Smooth muscle cell (in vitro differentiated cells): ENCODE measurements around the gene KRABD2.
A peak's percentile ranks its signal among the peaks of the same experiment; 100 is the strongest.

ENCODE experiments used
- DNase-seq: peaks from one replicate; lab custom pipeline; 2025; ENCODE audit not compliant: unreplicated experiment; lab: John Stamatoyannopoulos, UW
- H2AFZ ChIP-seq: fragments of 200-600 bp; sonication (generic); 2 replicates; pipeline ENCODE4 v1.6.0; 2016; ENCODE audit warnings: antibody characterized with exemption, low read depth, mild to moderate bottlenecking
- H3F3A ChIP-seq: fragments of 200-600 bp; sonication (generic); 2 replicates; pipeline ENCODE4 v1.6.0; 2017; ENCODE audit warnings: antibody characterized with exemption, low read depth
- H3K27ac ChIP-seq: fragments of 200-600 bp; sonication (generic); 2 replicates; pipeline ENCODE4 v1.5.1; 2016; ENCODE audit warnings: low read depth, mild to moderate bottlenecking
- H3K27me3 ChIP-seq: fragments of 200-600 bp; sonication (generic); 2 replicates; pipeline ENCODE4 v1.6.1; 2016; ENCODE audit warnings: low read depth, mild to moderate bottlenecking
- H3K36me3 ChIP-seq: fragments of 200-600 bp; sonication (generic); 2 replicates; pipeline ENCODE4 v1.5.1; 2016; ENCODE audit warnings: low read depth
- H3K4me1 ChIP-seq: fragments of 200-600 bp; sonication (generic); 2 replicates; pipeline ENCODE4 v1.5.1; 2016; ENCODE audit warnings: low read depth
- H3K4me2 ChIP-seq: fragments of 200-600 bp; sonication (generic); 2 replicates; pipeline ENCODE4 v1.6.0; 2016; ENCODE audit warnings: mild to moderate bottlenecking
- H3K4me3 ChIP-seq: fragments of 200-600 bp; sonication (generic); 2 replicates; pipeline ENCODE4 v1.5.1; 2016; ENCODE audit warnings: mild to moderate bottlenecking
- H3K79me2 ChIP-seq: fragments of 200-600 bp; sonication (generic); 2 replicates; pipeline ENCODE4 v1.6.0; 2016; ENCODE audit warnings: low read depth, mild to moderate bottlenecking
- H3K9ac ChIP-seq: fragments of 200-600 bp; sonication (generic); 2 replicates; pipeline ENCODE4 v1.6.0; 2016; ENCODE audit warnings: low read depth
- H3K9me3 ChIP-seq: fragments of 200-600 bp; sonication (generic); replicated peaks from 2 replicates; pipeline ENCODE4 v1.5.1; 2016; ENCODE audit warnings: low read depth
- H4K20me1 ChIP-seq: fragments of 200-600 bp; sonication (generic); 2 replicates; pipeline ENCODE4 v1.6.0; 2016; ENCODE audit warnings: low read depth
- WGBS: methylation state at CpG from one replicate; pipeline ENCODE4 v1.1.7; 2016; ENCODE audit warnings: low lambda C conversion rate; 5-methylcytosine and 5-hydroxymethylcytosine counted together
- TF ChIP-seq, protein P1 (sequence below): fragments of 200-600 bp; sonication (generic); IDR thresholded peaks from 2 replicates; pipeline ENCODE4 v1.5.1; 2017; ENCODE audit warnings: borderline replicate concordance, mild to moderate bottlenecking, antibody characterized with exemption; ENCODE audit not compliant: insufficient read depth, poor library complexity, severe bottlenecking

Gene KRABD2

DNA sequence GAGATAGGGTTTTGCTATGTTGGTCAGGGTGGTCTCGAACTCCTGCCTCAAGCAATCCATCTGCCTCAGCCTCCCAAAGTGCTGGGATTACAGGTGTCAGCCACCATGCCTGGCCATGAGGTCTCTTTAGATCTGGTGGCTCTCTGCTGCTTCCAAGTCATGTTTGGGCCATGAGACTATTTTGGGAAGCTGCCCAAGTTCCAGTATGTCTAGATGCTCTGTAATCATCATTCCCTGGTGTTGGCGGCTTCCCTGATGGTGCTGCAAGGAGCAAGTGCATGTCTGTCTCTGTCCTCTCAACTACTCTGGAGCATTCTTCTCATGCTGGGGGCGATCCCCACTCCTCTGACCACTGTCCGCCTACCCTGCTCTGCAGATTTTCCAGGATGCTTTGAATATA is 43.2 kb downstream of the KRABD2 start:
- TF ChIP-seq, protein P1, sequence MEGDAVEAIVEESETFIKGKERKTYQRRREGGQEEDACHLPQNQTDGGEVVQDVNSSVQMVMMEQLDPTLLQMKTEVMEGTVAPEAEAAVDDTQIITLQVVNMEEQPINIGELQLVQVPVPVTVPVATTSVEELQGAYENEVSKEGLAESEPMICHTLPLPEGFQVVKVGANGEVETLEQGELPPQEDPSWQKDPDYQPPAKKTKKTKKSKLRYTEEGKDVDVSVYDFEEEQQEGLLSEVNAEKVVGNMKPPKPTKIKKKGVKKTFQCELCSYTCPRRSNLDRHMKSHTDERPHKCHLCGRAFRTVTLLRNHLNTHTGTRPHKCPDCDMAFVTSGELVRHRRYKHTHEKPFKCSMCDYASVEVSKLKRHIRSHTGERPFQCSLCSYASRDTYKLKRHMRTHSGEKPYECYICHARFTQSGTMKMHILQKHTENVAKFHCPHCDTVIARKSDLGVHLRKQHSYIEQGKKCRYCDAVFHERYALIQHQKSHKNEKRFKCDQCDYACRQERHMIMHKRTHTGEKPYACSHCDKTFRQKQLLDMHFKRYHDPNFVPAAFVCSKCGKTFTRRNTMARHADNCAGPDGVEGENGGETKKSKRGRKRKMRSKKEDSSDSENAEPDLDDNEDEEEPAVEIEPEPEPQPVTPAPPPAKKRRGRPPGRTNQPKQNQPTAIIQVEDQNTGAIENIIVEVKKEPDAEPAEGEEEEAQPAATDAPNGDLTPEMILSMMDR: no peak
- no peaks in the 10 kb centered on the region for H3K79me2 ChIP-seq
- H3K9me3 ChIP-seq: no peaks in the 10 kb centered on the region
- H2AFZ ChIP-seq: no peak overlapping the region
- no peak for DNase-seq
- no peak overlapping the region for H3K4me2 ChIP-seq
- no peaks in the 10 kb centered on the region for H3K36me3 ChIP-seq
- no peaks in the 10 kb centered on the region for H3K27me3 ChIP-seq
- H4K20me1 ChIP-seq: no peaks in the 10 kb centered on the region
- peaks cover 5% of the 10 kb centered on the region for H3K4me1 ChIP-seq
- no peak overlapping the region for H3K9ac ChIP-seq
- H3K4me3 ChIP-seq: no peak overlapping the region
- WGBS: 92% methylated on average over 4 of the region's 4 CpGs
- H3K27ac ChIP-seq: no peak overlapping the region
- no peaks in the 10 kb centered on the region for H3F3A ChIP-seq

GRCh38 chr17:8332688-8333087 is 43.8 kb downstream of the KRABD2 start:
- H3K4me3 ChIP-seq: no peak overlapping the region
- no peaks in the 10 kb centered on the region for H3K9me3 ChIP-seq
- H2AFZ ChIP-seq: no peak overlapping the region
- H3K27ac ChIP-seq: no peak overlapping the region
- no peaks in the 10 kb centered on the region for H3F3A ChIP-seq
- WGBS: 16% methylated on average over 5 of the region's 5 CpGs
- no peaks in the 10 kb centered on the region for H3K4me1 ChIP-seq
- H3K79me2 ChIP-seq: no peaks in the 10 kb centered on the region
- H3K27me3 ChIP-seq: no peaks in the 10 kb centered on the region
- TF ChIP-seq, protein P1: no peak
- no peak overlapping the region for H3K4me2 ChIP-seq
- no peaks in the 10 kb centered on the region for H3K36me3 ChIP-seq
- no peak overlapping the region for H3K9ac ChIP-seq
- no peaks in the 10 kb centered on the region for H4K20me1 ChIP-seq
- no peak for DNase-seq

GRCh38 chr17:8332128-8332527 is 44.4 kb downstream of the KRABD2 start:
- H3K27ac ChIP-seq: no peak overlapping the region
- no peaks in the 10 kb centered on the region for H3K4me1 ChIP-seq
- H3F3A ChIP-seq: no peaks in the 10 kb centered on the region
- H4K20me1 ChIP-seq: no peaks in the 10 kb centered on the region
- 94% methylated on average over 2 of the region's 2 CpGs for WGBS
- DNase-seq: no peak
- H3K9ac ChIP-seq: no peak overlapping the region
- H3K4me2 ChIP-seq: no peak overlapping the region
- H3K9me3 ChIP-seq: no peaks in the 10 kb centered on the region
- TF ChIP-seq, protein P1: no peak
- H3K79me2 ChIP-seq: no peaks in the 10 kb centered on the region
- H3K4me3 ChIP-seq: no peak overlapping the region
- no peaks in the 10 kb centered on the region for H3K36me3 ChIP-seq
- H3K27me3 ChIP-seq: no peaks in the 10 kb centered on the region
- no peak overlapping the region for H2AFZ ChIP-seq

GRCh38 chr17:8327303-8327649 is 49.2 kb downstream of the KRABD2 start:
- peak overlapping the region; percentile 95 for H3K4me2 ChIP-seq
- no peaks in the 10 kb centered on the region for H3K79me2 ChIP-seq
- H4K20me1 ChIP-seq: no peaks in the 10 kb centered on the region
- no peaks in the 10 kb centered on the region for H3K36me3 ChIP-seq
- TF ChIP-seq, protein P1: no peak
- no peaks in the 10 kb centered on the region for H3K9me3 ChIP-seq
- peak overlapping the region; percentile 64 for H3K4me3 ChIP-seq
- WGBS: 30% methylated on average over 23 of the region's 25 CpGs
- H3K4me1 ChIP-seq: peaks cover 6% of the 10 kb centered on the region
- peak overlapping the region; percentile 61 for H3K9ac ChIP-seq
- no peak for DNase-seq
- no peaks in the 10 kb centered on the region for H3F3A ChIP-seq
- no peak overlapping the region for H3K27ac ChIP-seq
- peak overlapping the region; percentile 96 for H2AFZ ChIP-seq
- no peaks in the 10 kb centered on the region for H3K27me3 ChIP-seq
